ENCODE data around the gene RYR2.

DNA sequence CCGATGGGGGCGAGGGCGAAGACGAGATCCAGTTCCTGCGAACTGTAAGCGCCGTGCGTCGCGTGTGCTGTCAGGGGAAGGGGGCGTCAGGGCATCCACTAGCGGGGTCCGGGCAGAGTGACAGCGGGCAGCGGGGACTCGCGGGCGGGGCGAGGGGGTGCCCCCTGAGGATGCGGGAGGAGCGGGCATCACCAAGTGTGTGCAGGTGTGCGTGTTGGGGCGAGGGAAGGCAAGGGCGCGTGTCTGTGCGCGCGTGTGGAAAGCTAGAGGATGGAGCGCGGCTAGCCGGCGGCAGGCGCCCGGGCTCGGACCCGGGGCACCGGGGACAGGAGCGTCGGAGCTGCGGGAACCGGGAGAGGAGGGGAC is 525 bp downstream of the RYR2 start:
- no peak for TF ChIP-seq GLIS3 (CRISPR knock-in tag; IDR thresholded peaks at IDR 0.05)
- no peak for TF ChIP-seq ARNTL (CRISPR knock-in tag; IDR thresholded peaks at IDR 0.05; ENCODE audit: borderline replicate concordance, low read depth)
- TF ChIP-seq ZFP3 (CRISPR knock-in tag; IDR thresholded peaks at IDR 0.05): no peak
- TF ChIP-seq ZNF565 (CRISPR knock-in tag; conservative IDR thresholded peaks at IDR 0.05; ENCODE audit: low read depth): no peak
